Measurements from ENCODE around the gene MFAP2.

MFAP2 gene

GRCh38 chr1:16981269-16981849 lies 939 bp upstream of the MFAP2 start:
- DNase-seq (ENCODE audit: low spot score) = peak; percentile 72
- POLR2A ChIA-PET (ENCODE audit: low non-redundant PET) = no interaction called here

GRCh38 chr1:16979475-16980327 lies 719 bp downstream of the MFAP2 start:
- no peak for TF ChIP-seq CTCF (conservative IDR thresholded peaks at IDR 0.05; ENCODE audit: low read depth)
- peak overlapping the region; percentile 73 for H3K27ac ChIP-seq
- ChIA-PET POLR2A (ENCODE audit: low non-redundant PET) (no interaction called here), CTCF (interaction anchor here (0.6 to 1.5 kb wide), 2 partner anchors 28 to 310 kb away, joined by 3 to 4 read pairs; no protein-coding TSS in a partner anchor)
- no peak for DNase-seq (ENCODE audit: low spot score)

More at GRCh38 chr1:16981269-16981849, 939 bp upstream of the MFAP2 start:
- CTCF ChIA-PET = interaction anchor here (0.9 to 1.1 kb wide), 2 partner anchors 18 to 56 kb away, joined by 3 read pairs; no protein-coding TSS in a partner anchor
- H3K27ac ChIP-seq = peak overlapping the region; percentile 73
- no peak for TF ChIP-seq CTCF (conservative IDR thresholded peaks at IDR 0.05; ENCODE audit: low read depth)

DNA sequence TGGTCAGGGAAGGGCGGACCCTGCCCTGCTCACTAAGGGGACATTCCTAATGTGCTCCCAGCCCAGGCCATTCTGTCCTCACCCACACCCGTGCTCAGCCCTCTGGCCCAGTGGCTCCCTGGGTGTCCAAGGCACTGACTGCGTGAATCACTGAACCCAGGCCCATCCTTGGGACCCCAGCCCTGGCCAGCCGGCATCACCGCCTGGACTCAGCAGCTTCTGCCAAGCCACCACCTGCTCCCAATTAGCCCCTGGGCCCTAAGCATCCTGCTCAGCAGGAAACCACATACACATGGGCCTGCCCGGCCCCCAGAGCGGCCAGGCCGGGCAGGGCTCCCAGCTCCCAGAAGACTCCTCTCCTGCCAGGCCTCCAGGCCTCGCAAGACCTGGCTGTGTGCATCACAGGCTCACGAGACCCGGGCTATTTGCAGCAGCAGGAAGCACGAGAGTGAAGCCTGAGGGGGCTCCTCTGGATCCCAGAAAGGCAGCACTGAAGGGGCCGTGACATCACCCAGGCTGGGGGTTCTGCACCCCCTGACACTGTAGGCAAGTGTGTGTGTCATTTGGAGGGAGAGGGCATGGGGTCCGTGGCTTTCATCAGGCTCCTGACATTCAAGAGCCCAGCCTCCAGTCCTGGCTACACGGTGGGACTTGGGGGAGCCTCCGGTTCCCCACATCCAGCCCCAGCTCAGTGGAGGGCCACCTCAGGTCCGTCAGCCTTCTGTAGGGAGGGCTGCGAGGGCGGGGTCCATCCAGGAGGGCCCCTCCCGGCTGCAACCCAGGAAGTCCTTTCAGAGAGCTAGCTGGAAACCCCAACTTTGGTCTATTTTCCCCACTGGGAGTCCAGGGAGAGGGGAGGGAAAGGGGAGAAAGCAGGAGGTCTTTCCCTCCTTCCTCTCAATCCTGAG lies 1.6 kb downstream of the MFAP2 start:
- no peak for DNase-seq (ENCODE audit: low spot score)
- no peak for TF ChIP-seq CTCF (conservative IDR thresholded peaks at IDR 0.05; ENCODE audit: low read depth)
- ChIA-PET POLR2A (ENCODE audit: low non-redundant PET) (no interaction called here), CTCF (interaction anchor here (0.5 to 1.5 kb wide), 2 partner anchors 21 to 27 kb away, joined by 3 to 4 read pairs; no protein-coding TSS in a partner anchor)
- H3K27ac ChIP-seq = peak overlapping the region; percentile 43

- DNase-seq (ENCODE audit: low spot score) = no peak
- ChIA-PET POLR2A (ENCODE audit: low non-redundant PET) (no interaction called here), CTCF (no interaction called here)
- H3K27ac ChIP-seq = peak overlapping the region; percentile 43
- TF ChIP-seq CTCF (conservative IDR thresholded peaks at IDR 0.05; ENCODE audit: low read depth) = no peak
Measured at GRCh38 chr1:16978139-16978538, 2.3 kb downstream of the MFAP2 start.

DNA sequence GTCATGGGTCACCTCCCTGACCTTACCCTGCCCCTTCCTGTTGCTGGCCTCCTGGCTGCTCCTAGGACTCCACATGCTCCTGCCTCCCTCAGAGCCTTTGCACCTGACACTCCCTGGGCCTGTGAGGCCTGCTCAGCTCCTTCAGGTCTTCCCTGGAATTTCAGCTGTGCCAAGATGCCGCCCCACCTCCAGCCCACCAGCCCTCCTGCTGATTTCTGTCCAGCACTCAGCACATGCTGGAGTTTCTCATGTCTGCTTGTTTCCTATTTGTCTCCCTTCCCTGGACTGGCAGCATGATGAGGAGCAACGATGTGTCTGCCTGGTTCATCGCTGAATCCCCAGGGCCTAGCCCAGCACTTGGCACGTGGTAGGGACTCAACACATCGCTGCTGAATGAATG lies 3.0 kb downstream of the MFAP2 start:
- no peak for DNase-seq (ENCODE audit: low spot score)
- CTCF ChIA-PET = interaction anchor here (0.5 kb wide), 1 partner anchor 10 kb away, joined by 3 read pairs; no protein-coding TSS in a partner anchor
- peak overlapping the region; percentile 42 for H3K27ac ChIP-seq
- POLR2A ChIA-PET (ENCODE audit: low non-redundant PET) = no interaction called here
- TF ChIP-seq CTCF (conservative IDR thresholded peaks at IDR 0.05; ENCODE audit: low read depth) = no peak

GRCh38 chr1:16976966-16977365 lies 3.5 kb downstream of the MFAP2 start:
- H3K27ac ChIP-seq = peak overlapping the region; percentile 42
- POLR2A ChIA-PET (ENCODE audit: low non-redundant PET) = no interaction called here
- CTCF ChIA-PET = interaction anchor here (0.5 to 1.1 kb wide), 2 partner anchors 10 to 25 kb away, joined by 3 to 4 read pairs; no protein-coding TSS in a partner anchor
- TF ChIP-seq CTCF (conservative IDR thresholded peaks at IDR 0.05; ENCODE audit: low read depth) = no peak
- DNase-seq (ENCODE audit: low spot score) = no peak
